Measurements from ENCODE around the gene DOCK4.

DOCK4 gene

GRCh38 chr7:112137141-112138101 lies 68.8 kb downstream of the DOCK4 start:
- no peak overlapping the region for H3K4me3 ChIP-seq (ENCODE audit: low read depth, low read length)
- no peak for TF ChIP-seq CTCF (IDR thresholded peaks at IDR 0.05; ENCODE audit: insufficient read depth, low read depth, low read length, missing control alignments)
- DNase-seq (ENCODE audit: low read depth) = no peak

- no peak for DNase-seq (ENCODE audit: low read depth)
- no peak overlapping the region for H3K4me3 ChIP-seq (ENCODE audit: low read depth, low read length)
- no peak for TF ChIP-seq CTCF (IDR thresholded peaks at IDR 0.05; ENCODE audit: insufficient read depth, low read depth, low read length, missing control alignments)
Measured at GRCh38 chr7:112136271-112137008, 69.8 kb downstream of the DOCK4 start.

GRCh38 chr7:112135815-112136214 lies 70.4 kb downstream of the DOCK4 start:
- no peak for DNase-seq (ENCODE audit: low read depth)
- no peak for TF ChIP-seq CTCF (IDR thresholded peaks at IDR 0.05; ENCODE audit: insufficient read depth, low read depth, low read length, missing control alignments)
- no peak overlapping the region for H3K4me3 ChIP-seq (ENCODE audit: low read depth, low read length)

GRCh38 chr7:112134039-112134438 lies 72.2 kb downstream of the DOCK4 start:
- DNase-seq (ENCODE audit: low read depth) = no peak
- no peak for TF ChIP-seq CTCF (IDR thresholded peaks at IDR 0.05; ENCODE audit: insufficient read depth, low read depth, low read length, missing control alignments)
- no peak overlapping the region for H3K4me3 ChIP-seq (ENCODE audit: low read depth, low read length)

- TF ChIP-seq CTCF (IDR thresholded peaks at IDR 0.05; ENCODE audit: insufficient read depth, low read depth, low read length, missing control alignments) = no peak
- no peak overlapping the region for H3K4me3 ChIP-seq (ENCODE audit: low read depth, low read length)
- no peak for DNase-seq (ENCODE audit: low read depth)
Measured at GRCh38 chr7:112133328-112133727, 72.9 kb downstream of the DOCK4 start.

GRCh38 chr7:112132051-112132694 lies 74.0 kb downstream of the DOCK4 start:
- TF ChIP-seq CTCF (IDR thresholded peaks at IDR 0.05; ENCODE audit: insufficient read depth, low read depth, low read length, missing control alignments) = no peak
- DNase-seq (ENCODE audit: low read depth) = no peak
- H3K4me3 ChIP-seq (ENCODE audit: low read depth, low read length) = no peak overlapping the region
